ENCODE measurements around the gene TCN2.
"Not testable (repeated sequence)": the region's sequence is repeated elsewhere in the genome, so short reads cannot be mapped to it uniquely, and the experiment has no call there.

Gene TCN2

GRCh38 chr22:30675436-30675835, 68.5 kb downstream of the TCN2 start:
- Histone ChIP-seq H3K9me3 (no peaks in the 10 kb centered on the region), H3K27ac (no peak overlapping the region), H3K36me3 (no peaks in the 10 kb centered on the region), H3K4me3 (no peak overlapping the region), H3K27me3 (peaks cover 0 to 28% of the 10 kb centered on the region in 2 donors), H3K4me1 (no peaks in the 10 kb centered on the region)
- no peak for TF ChIP-seq CTCF (IDR thresholded peaks at IDR 0.05)
- intact Hi-C loops (cut with DNase I; ENCODE audit: low total_unique reads) = no loop called here
- DNase-seq = no peak

DNA sequence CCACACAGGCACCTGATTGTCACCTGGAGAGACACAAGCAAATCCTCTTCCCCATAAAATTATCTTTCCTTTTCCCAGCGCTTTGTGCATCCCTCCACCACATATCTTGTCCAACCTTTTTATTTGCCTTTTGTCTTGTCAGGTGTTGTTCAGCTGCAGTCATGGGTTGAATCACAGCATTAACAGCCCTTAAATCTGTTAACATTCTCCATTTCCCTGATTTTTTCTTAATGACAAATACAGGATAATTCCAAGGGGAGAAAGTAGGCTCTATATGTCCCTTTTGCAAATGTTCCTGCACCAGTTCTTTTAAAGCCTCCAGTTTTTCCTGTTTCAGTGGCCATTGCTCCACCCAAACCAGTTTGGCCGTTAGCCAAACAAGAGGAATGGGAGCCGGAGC, 69.6 kb downstream of the TCN2 start:
- intact Hi-C loops (cut with DNase I; ENCODE audit: low total_unique reads) = not testable (repeated sequence)
- peaks cover 0 to 28% of the 10 kb centered on the region in 2 donors for H3K27me3 ChIP-seq

More for the DNA sequence above, 69.6 kb downstream of the TCN2 start:
- DNase-seq, H3K4me1 ChIP-seq, H3K27ac ChIP-seq, H3K9me3 ChIP-seq, H3K36me3 ChIP-seq, H3K4me3 ChIP-seq: not testable (repeated sequence)

Data from tibial artery (tissue), 4 donors.